Upper lobe of left lung (tissue), 6 donors: ENCODE measurements around the gene RNF227. TPM values are rescaled to one million over a fixed set of nuclear protein-coding genes. Genes with fewer than 3 reads are reported as not detected.

Experiments used
- ATAC-seq, 2 donors: fragments of 200-7000 bp; cut with Tn5 transposase; one replicate each; pipeline ENCODE4 v1.9.1; 2022; ENCODE audit warnings: mild to moderate bottlenecking in 2 of 2, moderate library complexity in 2 of 2; ENCODE audit not compliant: low FRiP score in 2 of 2
- DNase-seq, 2 donors: peaks; one replicate each; pipeline ENCODE4 v3.0.0-alpha.2; 2019 to 2020
- H3K27ac ChIP-seq, 4 donors: fragments of 200-600 bp; sonication (generic); one replicate each; pipeline ENCODE4 v1.5.1; 2016 to 2019
- H3K27me3 ChIP-seq, 4 donors: fragments of 200-600 bp; sonication (generic); one replicate each; pipeline ENCODE4 v1.5.1; 2017 to 2019
- H3K36me3 ChIP-seq, 4 donors: fragments of 200-600 bp; sonication (generic); one replicate each; pipeline ENCODE4 v1.5.1; 2016 to 2019
- H3K4me1 ChIP-seq, 4 donors: fragments of 200-600 bp; sonication (generic); one replicate each; pipeline ENCODE4 v1.5.1; 2018 to 2019
- H3K4me3 ChIP-seq, 4 donors: fragments of 200-600 bp; sonication (generic); one replicate each; pipeline ENCODE4 v1.5.1; 2017 to 2019; ENCODE audit warnings: mild to moderate bottlenecking in 2 of 4, moderate library complexity in 1 of 4
- H3K9me3 ChIP-seq, 4 donors: fragments of 200-600 bp; sonication (generic); one replicate each; pipeline ENCODE4 v1.5.1; 2018 to 2019
- CTCF ChIP-seq, 6 experiments: fragments of 450-650 bp in 4 of 6; fragments of 200-600 bp in 2 of 6; sonication (generic) in 2 of 6; IDR thresholded peaks; one replicate each; pipeline ENCODE4 v1.5.1; 2016 to 2019; ENCODE audit warnings: antibody characterized with exemption in 6 of 6
- EP300 ChIP-seq, 4 donors: sonication (generic); formaldehyde crosslinking; IDR thresholded peaks; one replicate each; pipeline ENCODE4 v1.5.1; 2017; ENCODE audit warnings: antibody characterized with exemption in 4 of 4, control low read depth in 2 of 4
- POLR2A ChIP-seq, 4 donors: fragments of 450-650 bp; IDR thresholded peaks; one replicate each; pipeline ENCODE4 v1.5.1; 2016 to 2017; ENCODE audit warnings: antibody characterized with exemption in 4 of 4, mild to moderate bottlenecking in 2 of 4
- POLR2AphosphoS5 ChIP-seq, 2 donors: sonication (generic); formaldehyde crosslinking; IDR thresholded peaks; one replicate each; pipeline ENCODE4 v1.5.1; 2017; ENCODE audit warnings: antibody characterized with exemption in 2 of 2
- WGBS, 2 donors: methylation state at CpG; one replicate each; pipeline ENCODE4 v1.1.5; 2017 to 2018; 5-methylcytosine and 5-hydroxymethylcytosine counted together
- total RNA-seq, 6 donors: library from RNA; depleted of rRNA in 4 of 6; stranded (reverse); fragments of >200 nt in 4 of 6; gene quantifications; one replicate each; pipeline versions ENCODE4 v1.1.0 to v1.2.1, GENCODE V29; 2016 to 2021
- donor health status: DM: no; HTN: no; CAD: no; lungs with moderate emphysema.
- donor health status: DM: no; HTN: yes; CAD: no; lungs with severe emphysema.

RNF227 gene
- total RNA-seq, 6 donors from 2014 or later, result 5.5 to 24.5 (median 6.3) TPM

GRCh38 chr17:7931709-7932482 lies 15.8 kb upstream of the RNF227 start, which contains the start of the genes CNTROB and TRAPPC1:
CNTROB (plus strand) TSS chr17:7932206; CDS start chr17:7933080, 874 bp downstream.
TRAPPC1 (minus strand) TSS chr17:7931946; CDS start chr17:7931829, 117 bp downstream.
- DNase-seq (peak; percentile 100), ATAC-seq (peak; percentile 98 to 99)
- no peaks in the 10 kb centered on the region for H3K27me3 ChIP-seq
- H3K4me3 ChIP-seq, result peak within 1 kb of the TSS; percentile 67 to 81 (median 77)
- peaks cover 4 to 25% (median 14%) of the 10 kb centered on the region in 4 donors for H3K36me3 ChIP-seq
- H3K27ac ChIP-seq, result peak within 1 kb of the TSS; percentile 80 to 91 (median 88)
- TF ChIP-seq CTCF (IDR thresholded peaks at IDR 0.05) (peak in 2 of 6 experiments; percentile 11 to 24), POLR2AphosphoS5 (IDR thresholded peaks at IDR 0.05) (peak; percentile 68 to 87), EP300 (IDR thresholded peaks at IDR 0.05) (no peak), POLR2A (IDR thresholded peaks at IDR 0.05) (peak in 3 of 4 donors; percentile 43 to 93 (median 62))
- 0% methylated on average over 25 to 46 of the region's 55 CpGs for WGBS, 2 donors
- peaks cover 16 to 48% (median 22%) of the 10 kb centered on the region in 4 donors for H3K4me1 ChIP-seq
- H3K9me3 ChIP-seq, result no peaks in the 10 kb centered on the region

GRCh38 chr17:7930841-7931631 lies 14.9 kb upstream of the RNF227 start:
- H3K9me3 ChIP-seq, result no peaks in the 10 kb centered on the region
- peaks cover 16 to 48% (median 22%) of the 10 kb centered on the region in 4 donors for H3K4me1 ChIP-seq
- H3K27me3 ChIP-seq, result no peaks in the 10 kb centered on the region
- TF ChIP-seq POLR2AphosphoS5 (IDR thresholded peaks at IDR 0.05) (no peak), POLR2A (IDR thresholded peaks at IDR 0.05) (no peak), EP300 (IDR thresholded peaks at IDR 0.05) (no peak), CTCF (IDR thresholded peaks at IDR 0.05) (no peak)
- DNase-seq (no peak), ATAC-seq (no peak)
- H3K36me3 ChIP-seq, result peaks cover 0 to 17% (median 6%) of the 10 kb centered on the region in 4 donors
- peak overlapping the region; percentile 80 to 91 (median 88) for H3K27ac ChIP-seq
- 43% methylated on average over 19 to 20 of the region's 20 CpGs for WGBS, 2 donors
- peak overlapping the region; percentile 59 to 81 (median 73) for H3K4me3 ChIP-seq

GRCh38 chr17:7929158-7930023 lies 13.3 kb upstream of the RNF227 start, which contains the start of gene KCNAB3:
KCNAB3 (minus strand) TSS chr17:7929856; CDS start chr17:7929435, 421 bp downstream.
- H3K9me3 ChIP-seq, result no peaks in the 10 kb centered on the region
- no peak within 1 kb of the TSS for H3K27ac ChIP-seq
- H3K4me1 ChIP-seq, result peaks cover 16 to 37% (median 22%) of the 10 kb centered on the region in 4 donors
- no peaks in the 10 kb centered on the region for H3K27me3 ChIP-seq
- peaks cover 0 to 8% (median 0%) of the 10 kb centered on the region in 4 donors for H3K36me3 ChIP-seq
- no peak within 1 kb of the TSS for H3K4me3 ChIP-seq
- ATAC-seq (no peak), DNase-seq (peak in 1 of 2 donors; percentile 77)
- no peak for TF ChIP-seq POLR2A (IDR thresholded peaks at IDR 0.05)
- no peak for TF ChIP-seq POLR2AphosphoS5 (IDR thresholded peaks at IDR 0.05)
- 61 to 75% methylated on average over 47 to 59 of the region's 67 CpGs for WGBS, 2 donors

GRCh38 chr17:7927596-7927995 lies 11.5 kb upstream of the RNF227 start:
- ATAC-seq, result no peak
- TF ChIP-seq CTCF (IDR thresholded peaks at IDR 0.05) (no peak), POLR2A (IDR thresholded peaks at IDR 0.05) (no peak), POLR2AphosphoS5 (IDR thresholded peaks at IDR 0.05) (no peak), EP300 (IDR thresholded peaks at IDR 0.05) (no peak)

More at GRCh38 chr17:7927596-7927995, 11.5 kb upstream of the RNF227 start:
- DNase-seq, result no peak
- peaks cover 14 to 32% (median 17%) of the 10 kb centered on the region in 4 donors for H3K4me1 ChIP-seq
- peaks cover 0 to 8% (median 0%) of the 10 kb centered on the region in 4 donors for H3K36me3 ChIP-seq
- H3K27me3 ChIP-seq, result no peaks in the 10 kb centered on the region
- H3K4me3 ChIP-seq, result no peak overlapping the region
- 74 to 90% methylated on average over 3 of the region's 3 CpGs for WGBS, 2 donors
- no peak overlapping the region for H3K27ac ChIP-seq
- H3K9me3 ChIP-seq, result no peaks in the 10 kb centered on the region
